Peyer's patch (tissue), 4 donors: ENCODE data around the gene RSRC1.

Source experiments
- POLR2A ChIP-seq, 2 donors: fragments of 450-650 bp; IDR thresholded peaks; one replicate each; pipeline ENCODE4 v1.5.1; 2017; ENCODE audit warnings: antibody characterized with exemption in 2 of 2, mild to moderate bottlenecking in 2 of 2, moderate library complexity in 2 of 2
- TF ChIP-seq, protein P1 (sequence below), 6 experiments: fragments of 450-650 bp in 4 of 6; fragments of 200-600 bp in 2 of 6; sonication (generic) in 1 of 6; IDR thresholded peaks; one replicate each; pipeline ENCODE4 v1.5.1; 2017 to 2019; ENCODE audit warnings: antibody characterized with exemption in 6 of 6, mild to moderate bottlenecking in 3 of 6, moderate library complexity in 1 of 6

DNA sequence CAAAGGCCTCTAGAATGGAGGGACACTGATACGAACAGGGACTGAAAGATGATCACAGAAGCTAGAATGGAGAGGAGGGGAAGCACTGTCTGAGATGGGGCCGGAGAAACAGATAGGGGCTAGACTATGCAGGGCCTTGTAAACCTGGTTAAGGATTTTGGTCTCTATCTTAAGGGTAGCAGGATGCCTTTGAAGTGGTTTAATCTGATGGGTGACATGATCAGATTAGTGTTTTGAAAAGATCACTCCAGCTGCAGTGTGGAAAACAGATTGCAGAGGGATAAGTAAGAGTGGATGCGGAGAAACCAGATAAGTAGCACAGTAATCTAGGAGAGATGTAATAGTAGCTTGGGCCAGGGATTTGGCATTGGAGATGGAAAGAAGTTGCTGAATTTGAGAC lies 108.1 kb downstream of the RSRC1 start:
- no peak for TF ChIP-seq POLR2A (IDR thresholded peaks at IDR 0.05)
- TF ChIP-seq, protein P1, sequence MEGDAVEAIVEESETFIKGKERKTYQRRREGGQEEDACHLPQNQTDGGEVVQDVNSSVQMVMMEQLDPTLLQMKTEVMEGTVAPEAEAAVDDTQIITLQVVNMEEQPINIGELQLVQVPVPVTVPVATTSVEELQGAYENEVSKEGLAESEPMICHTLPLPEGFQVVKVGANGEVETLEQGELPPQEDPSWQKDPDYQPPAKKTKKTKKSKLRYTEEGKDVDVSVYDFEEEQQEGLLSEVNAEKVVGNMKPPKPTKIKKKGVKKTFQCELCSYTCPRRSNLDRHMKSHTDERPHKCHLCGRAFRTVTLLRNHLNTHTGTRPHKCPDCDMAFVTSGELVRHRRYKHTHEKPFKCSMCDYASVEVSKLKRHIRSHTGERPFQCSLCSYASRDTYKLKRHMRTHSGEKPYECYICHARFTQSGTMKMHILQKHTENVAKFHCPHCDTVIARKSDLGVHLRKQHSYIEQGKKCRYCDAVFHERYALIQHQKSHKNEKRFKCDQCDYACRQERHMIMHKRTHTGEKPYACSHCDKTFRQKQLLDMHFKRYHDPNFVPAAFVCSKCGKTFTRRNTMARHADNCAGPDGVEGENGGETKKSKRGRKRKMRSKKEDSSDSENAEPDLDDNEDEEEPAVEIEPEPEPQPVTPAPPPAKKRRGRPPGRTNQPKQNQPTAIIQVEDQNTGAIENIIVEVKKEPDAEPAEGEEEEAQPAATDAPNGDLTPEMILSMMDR (IDR thresholded peaks at IDR 0.05): no peak
